RWPE1 (cell line): ENCODE results near the gene SLC9B1.
A peak's percentile ranks its signal among the peaks of the same experiment; 100 is the strongest.
"Not testable (repeated sequence)": the region's sequence is repeated elsewhere in the genome, so short reads cannot be mapped to it uniquely, and the experiment has no call there.

ENCODE experiments used
- CTCF ChIA-PET: fragments of 350-600 bp; sonication (Branson Sonifier 250); formaldehyde crosslinking; extraction: SDS; loops from one replicate; lab custom pipeline; 2021; lab: Yijun Ruan, JAX
- POLR2A ChIA-PET: fragments of 400-600 bp; formaldehyde crosslinking; extraction: SDS; loops from one replicate; lab custom pipeline; 2020; ENCODE audit warnings: antibody characterized with exemption; ENCODE audit not compliant: low non-redundant PET; lab: Yijun Ruan, JAX
- DNase-seq: peaks from one replicate; pipeline ENCODE4 v3.0.0; 2012; ENCODE audit warnings: low spot score
- H3K27ac ChIP-seq: fragments of 450-650 bp; 2 replicates; pipeline ENCODE4 v1.5.1; 2017
- TF ChIP-seq, protein P1 (sequence below): fragments of 450-650 bp; conservative IDR thresholded peaks from 2 replicates; pipeline ENCODE4 v1.5.1; 2017; ENCODE audit warnings: low read depth, mild to moderate bottlenecking

SLC9B1 gene

GRCh38 chr4:102871772-102872171 lies 147.7 kb downstream of the SLC9B1 start:
- no peak for DNase-seq
- TF ChIP-seq, protein P1, sequence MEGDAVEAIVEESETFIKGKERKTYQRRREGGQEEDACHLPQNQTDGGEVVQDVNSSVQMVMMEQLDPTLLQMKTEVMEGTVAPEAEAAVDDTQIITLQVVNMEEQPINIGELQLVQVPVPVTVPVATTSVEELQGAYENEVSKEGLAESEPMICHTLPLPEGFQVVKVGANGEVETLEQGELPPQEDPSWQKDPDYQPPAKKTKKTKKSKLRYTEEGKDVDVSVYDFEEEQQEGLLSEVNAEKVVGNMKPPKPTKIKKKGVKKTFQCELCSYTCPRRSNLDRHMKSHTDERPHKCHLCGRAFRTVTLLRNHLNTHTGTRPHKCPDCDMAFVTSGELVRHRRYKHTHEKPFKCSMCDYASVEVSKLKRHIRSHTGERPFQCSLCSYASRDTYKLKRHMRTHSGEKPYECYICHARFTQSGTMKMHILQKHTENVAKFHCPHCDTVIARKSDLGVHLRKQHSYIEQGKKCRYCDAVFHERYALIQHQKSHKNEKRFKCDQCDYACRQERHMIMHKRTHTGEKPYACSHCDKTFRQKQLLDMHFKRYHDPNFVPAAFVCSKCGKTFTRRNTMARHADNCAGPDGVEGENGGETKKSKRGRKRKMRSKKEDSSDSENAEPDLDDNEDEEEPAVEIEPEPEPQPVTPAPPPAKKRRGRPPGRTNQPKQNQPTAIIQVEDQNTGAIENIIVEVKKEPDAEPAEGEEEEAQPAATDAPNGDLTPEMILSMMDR = no peak
- CTCF ChIA-PET = no interaction called here
- POLR2A ChIA-PET = no interaction called here
- no peak overlapping the region for H3K27ac ChIP-seq

DNA sequence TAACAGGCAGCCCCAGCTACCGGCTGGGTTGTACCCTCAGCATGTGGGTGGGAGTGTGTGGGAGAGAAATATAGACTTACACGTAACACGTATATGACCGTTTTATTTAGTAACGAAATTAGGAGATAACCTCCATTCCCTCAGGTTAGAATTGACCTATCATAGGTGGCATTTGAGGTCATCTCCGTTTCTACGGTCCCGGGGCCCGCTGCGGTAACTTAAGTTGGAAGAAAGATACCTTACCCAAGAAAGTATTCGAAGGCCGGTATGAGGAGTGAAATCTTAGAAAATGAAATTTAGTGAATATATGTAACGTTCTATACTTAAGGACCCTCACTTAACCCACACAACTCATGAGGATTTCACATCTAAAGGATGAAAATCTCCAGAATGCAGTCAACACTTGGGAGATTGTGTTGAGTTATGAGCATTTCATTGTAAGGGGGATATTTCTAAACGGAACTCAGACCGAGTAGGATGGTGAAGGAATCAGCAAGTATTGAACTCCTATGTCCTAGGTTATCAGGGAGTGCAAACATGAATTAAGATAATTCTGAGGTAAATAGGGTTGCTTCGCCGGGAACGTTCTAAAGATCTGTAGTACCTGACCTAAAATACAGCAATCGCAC lies 149.8 kb downstream of the SLC9B1 start:
- CTCF ChIA-PET = interaction anchor here (0.6 to 0.7 kb wide), 2 partner anchors 52 to 149 kb away, joined by 3 read pairs; no protein-coding TSS in a partner anchor
- POLR2A ChIA-PET = interaction anchor here (1.2 to 1.5 kb wide), 2 partner anchors 41 to 42 kb away, joined by 3 to 10 read pairs; partner anchors contain the start of gene UBE2D3
- H3K27ac ChIP-seq = peak overlapping the region; percentile 97
- TF ChIP-seq, protein P1 = no peak
- DNase-seq = peak; percentile 22

GRCh38 chr4:102868781-102869568 lies 150.5 kb downstream of the SLC9B1 start, which contains the start of gene CISD2:
TSS of gene CISD2 (plus strand) at chr4:102868992. CDS start at chr4:102869085, 93 bp downstream.
- peak within 1 kb of the TSS; percentile 97 for H3K27ac ChIP-seq
- ChIA-PET CTCF (interaction anchor here (0.6 to 0.7 kb wide), 3 partner anchors 51 to 150 kb away, joined by 3 read pairs; no protein-coding TSS in a partner anchor), POLR2A (interaction anchor here (1.2 to 1.5 kb wide), 2 partner anchors 40 to 41 kb away, joined by 3 to 10 read pairs; partner anchors contain the start of gene UBE2D3)
- TF ChIP-seq, protein P1 = no peak
- peak; percentile 89 for DNase-seq

DNA sequence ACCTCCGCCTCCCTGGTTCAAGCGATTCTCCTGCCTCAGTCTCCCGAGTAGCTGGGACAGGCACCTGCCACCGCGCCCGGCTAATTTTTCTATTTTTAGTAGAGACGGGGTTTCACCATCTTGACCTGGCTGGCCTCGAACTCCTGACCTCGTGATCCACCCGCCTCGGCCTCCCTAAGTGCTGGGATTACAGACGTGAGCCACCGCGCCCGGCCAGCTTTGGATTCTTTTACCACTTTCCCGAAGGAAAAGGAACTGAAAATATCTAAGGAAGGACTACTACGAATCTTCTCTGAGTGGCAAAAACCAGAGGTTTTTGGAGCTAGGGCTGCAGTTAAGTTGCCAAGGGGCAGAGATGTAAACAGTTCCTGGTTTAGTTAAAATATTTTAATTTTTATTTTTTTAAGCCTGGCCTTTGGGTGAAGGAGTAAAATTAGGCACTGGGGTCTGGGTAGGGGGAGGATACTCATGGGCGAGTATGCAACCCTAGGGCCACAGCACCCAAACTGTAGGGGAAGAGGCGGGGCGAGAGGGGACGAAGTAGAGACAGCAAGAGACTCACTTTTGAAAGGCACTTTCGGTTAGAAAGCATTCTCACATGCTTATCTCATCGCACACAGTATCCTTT lies 151.2 kb downstream of the SLC9B1 start:
- TF ChIP-seq, protein P1 = no peak
- CTCF ChIA-PET = interaction anchor here (0.5 to 1.0 kb wide), 3 partner anchors 40 to 522 kb away, joined by 3 to 5 read pairs (median 3); no protein-coding TSS in a partner anchor
- DNase-seq = no peak
- POLR2A ChIA-PET = interaction anchor here (1.2 kb wide), 1 partner anchor 39 kb away, joined by 3 read pairs; no protein-coding TSS in a partner anchor
- peak overlapping the region; percentile 97 for H3K27ac ChIP-seq

DNA sequence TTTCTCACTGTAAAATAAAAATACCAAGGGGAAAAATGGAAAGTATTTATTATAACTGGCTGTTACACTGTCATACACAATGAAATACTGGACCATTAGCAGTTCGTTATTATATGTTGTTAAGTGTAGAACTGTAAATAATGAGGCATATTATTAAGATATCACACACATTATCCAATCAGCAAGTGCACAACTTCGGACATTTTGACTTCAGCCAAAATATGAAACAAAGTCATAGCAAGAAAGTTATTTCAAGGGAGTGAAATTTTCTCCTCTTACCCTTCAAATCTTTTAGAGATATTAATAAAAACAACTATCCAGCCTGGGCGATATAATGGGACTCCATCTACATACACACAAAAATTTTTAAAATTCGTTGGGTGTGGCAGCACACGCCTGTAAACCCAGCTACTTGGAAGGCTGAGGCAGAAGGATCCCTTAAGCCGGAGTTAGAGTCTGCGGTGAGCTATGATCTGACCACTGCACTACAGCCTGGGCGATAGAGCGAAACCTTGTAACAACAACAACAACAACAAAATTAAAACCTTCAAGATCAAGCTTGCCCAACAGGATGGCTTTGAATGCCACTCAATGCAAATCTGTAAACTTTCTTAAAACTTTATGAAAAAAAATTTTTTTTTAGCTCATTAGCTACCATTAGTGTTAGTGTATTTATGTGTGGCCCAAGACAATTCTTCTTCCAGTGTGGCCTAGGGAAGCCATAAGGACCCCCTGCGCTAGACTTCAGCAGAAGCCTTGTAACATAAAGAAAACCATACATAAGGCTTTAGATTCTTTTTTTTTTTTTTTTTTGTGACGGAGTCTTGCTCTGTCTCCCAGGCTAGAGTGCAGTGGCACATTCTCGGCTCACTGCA lies 152.0 kb downstream of the SLC9B1 start:
- no peak for DNase-seq
- POLR2A ChIA-PET = interaction anchor here (0.9 kb wide), 1 partner anchor 40 kb away, joined by 3 read pairs; no protein-coding TSS in a partner anchor
- CTCF ChIA-PET = interaction anchor here (0.5 to 1.0 kb wide), 2 partner anchors 39 to 522 kb away, joined by 3 to 5 read pairs; no protein-coding TSS in a partner anchor
- peak overlapping the region; percentile 97 for H3K27ac ChIP-seq
- TF ChIP-seq, protein P1 = no peak

DNA sequence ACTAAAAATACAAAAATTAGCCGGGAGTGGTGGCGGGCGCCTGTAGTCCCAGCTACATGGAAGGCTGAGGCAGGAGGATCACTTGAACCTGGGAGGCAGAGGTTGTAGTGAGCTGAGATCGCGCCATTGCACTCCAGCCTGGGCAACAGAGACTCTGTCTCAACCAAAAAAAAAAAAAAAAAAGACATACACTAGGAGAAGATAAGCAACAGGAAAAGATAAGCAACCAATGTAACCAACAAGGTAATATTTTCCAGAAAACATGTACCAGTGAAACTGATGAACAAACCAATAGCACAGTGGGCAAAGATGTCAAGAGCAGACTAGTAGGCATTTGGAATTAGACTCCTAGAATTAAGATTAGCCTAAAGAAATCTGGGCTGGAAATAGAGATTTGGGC lies 154.2 kb downstream of the SLC9B1 start:
- POLR2A ChIA-PET, DNase-seq, H3K27ac ChIP-seq: not testable (repeated sequence)
- CTCF ChIA-PET = interaction anchor here (0.8 kb wide), 1 partner anchor 89 kb away, joined by 3 read pairs; no protein-coding TSS in a partner anchor
